SK-N-SH treated with all-trans-retinoic acid at 6 μM for 48 hours (cell line): Measurements from ENCODE around the gene CNTN4.

Source experiments
- ATAC-seq: fragments of 200-7000 bp; cut with Tn5 transposase; 3 replicates; pipeline ENCODE4 v1.9.1; 2020; ENCODE audit warnings: mild to moderate bottlenecking, moderate library complexity
- ARNTL ChIP-seq: fragments of 450-650 bp; formaldehyde crosslinking; IDR thresholded peaks from 2 replicates; pipeline ENCODE4 v1.5.0; 2020; ENCODE audit warnings: low read depth, mild to moderate bottlenecking, moderate library complexity, borderline replicate concordance
- BACH2 ChIP-seq: fragments of 250-450 bp; sonication (Bioruptor Pico); IDR thresholded peaks from 2 replicates; pipeline ENCODE4 v1.9.0; 2021; ENCODE audit warnings: mild to moderate bottlenecking, borderline replicate concordance
- CREB5 ChIP-seq: fragments of 250-450 bp; sonication (Bioruptor Pico); IDR thresholded peaks from 2 replicates; pipeline ENCODE4 v1.5.1; 2020; ENCODE audit warnings: low read depth, mild to moderate bottlenecking, moderate library complexity
- CSDC2 ChIP-seq: fragments of 250-450 bp; sonication (Bioruptor Pico); IDR thresholded peaks from 2 replicates; pipeline ENCODE4 v1.5.0; 2020; ENCODE audit warnings: mild to moderate bottlenecking, moderate library complexity
- ESRRG ChIP-seq: fragments of 250-450 bp; sonication (Bioruptor Pico); IDR thresholded peaks from 2 replicates; pipeline ENCODE4 v1.6.1; 2021; ENCODE audit warnings: mild to moderate bottlenecking
- GLIS3 ChIP-seq: fragments of 250-450 bp; sonication (Bioruptor Pico); IDR thresholded peaks from 2 replicates; pipeline ENCODE4 v1.5.0; 2020; ENCODE audit warnings: mild to moderate bottlenecking, moderate library complexity
- ISL1 ChIP-seq: fragments of 250-450 bp; sonication (Bioruptor Pico); IDR thresholded peaks from 2 replicates; pipeline ENCODE4 v2.1.2; 2022; ENCODE audit warnings: mild to moderate bottlenecking, moderate library complexity
- OSR1 ChIP-seq: fragments of 250-450 bp; sonication (Bioruptor Pico); IDR thresholded peaks from 2 replicates; pipeline ENCODE4 v1.8.0; 2022; ENCODE audit warnings: moderate library complexity, mild to moderate bottlenecking, inconsistent platforms
- PATZ1 ChIP-seq: fragments of 250-450 bp; sonication (Bioruptor Pico); IDR thresholded peaks from 2 replicates; pipeline ENCODE4 v1.8.0; 2020; ENCODE audit warnings: mild to moderate bottlenecking, moderate library complexity, borderline replicate concordance
- PPARA ChIP-seq: fragments of 250-450 bp; sonication (Bioruptor Pico); IDR thresholded peaks from 2 replicates; pipeline ENCODE4 v1.5.0; 2020; ENCODE audit warnings: mild to moderate bottlenecking, borderline replicate concordance
- RARB ChIP-seq: fragments of 250-450 bp; sonication (Bioruptor Pico); IDR thresholded peaks from 2 replicates; pipeline ENCODE4 v1.8.0; 2021; ENCODE audit warnings: mild to moderate bottlenecking, moderate library complexity
- SNAI2 ChIP-seq: fragments of 250-450 bp; sonication (Bioruptor Pico); IDR thresholded peaks from 2 replicates; pipeline ENCODE4 v1.5.0; 2020; ENCODE audit warnings: mild to moderate bottlenecking, moderate library complexity
- TCF4 ChIP-seq: fragments of 250-450 bp; sonication (Bioruptor Pico); IDR thresholded peaks from 2 replicates; pipeline ENCODE4 v1.8.0; 2021; ENCODE audit warnings: mild to moderate bottlenecking, moderate library complexity, borderline replicate concordance
- TOX ChIP-seq: fragments of 250-450 bp; sonication (Bioruptor Pico); IDR thresholded peaks from 2 replicates; pipeline ENCODE4 v1.8.0; 2021; ENCODE audit warnings: mild to moderate bottlenecking, moderate library complexity, borderline replicate concordance
- TSHZ2 ChIP-seq: fragments of 250-450 bp; sonication (Bioruptor Pico); IDR thresholded peaks from 2 replicates; pipeline ENCODE4 v1.5.0; 2020; ENCODE audit warnings: mild to moderate bottlenecking, moderate library complexity
- ZC3H10 ChIP-seq: fragments of 250-450 bp; sonication (Bioruptor Pico); IDR thresholded peaks from 2 replicates; pipeline ENCODE4 v1.5.1; 2021; ENCODE audit warnings: mild to moderate bottlenecking, moderate library complexity
- ZFP3 ChIP-seq: fragments of 250-450 bp; sonication (Bioruptor Pico); IDR thresholded peaks from 2 replicates; pipeline ENCODE4 v1.5.0; 2020; ENCODE audit warnings: mild to moderate bottlenecking, moderate library complexity
- ZFP30 ChIP-seq: fragments of 450-650 bp; formaldehyde crosslinking; IDR thresholded peaks from 2 replicates; pipeline ENCODE4 v1.5.0; 2022; ENCODE audit warnings: mild to moderate bottlenecking, moderate library complexity
- ZNF565 ChIP-seq: fragments of 450-650 bp; formaldehyde crosslinking; conservative IDR thresholded peaks from 2 replicates; pipeline ENCODE4 v1.5.0; 2020; ENCODE audit warnings: low read depth, mild to moderate bottlenecking, moderate library complexity
- ZNF70 ChIP-seq: fragments of 450-650 bp; formaldehyde crosslinking; IDR thresholded peaks from 2 replicates; pipeline ENCODE4 v1.5.0; 2020; ENCODE audit warnings: mild to moderate bottlenecking, moderate library complexity
- ZNF8 ChIP-seq: fragments of 450-650 bp; formaldehyde crosslinking; IDR thresholded peaks from 2 replicates; pipeline ENCODE4 v1.5.0; 2020; ENCODE audit warnings: mild to moderate bottlenecking, moderate library complexity
- TF ChIP-seq, protein P1 (sequence below): fragments of 250-450 bp; sonication (Bioruptor Pico); IDR thresholded peaks from 2 replicates; pipeline ENCODE4 v1.8.0; 2021; ENCODE audit warnings: low read depth, mild to moderate bottlenecking, moderate library complexity, borderline replicate concordance

Gene CNTN4

GRCh38 chr3:2390926-2391532, 292.4 kb downstream of the CNTN4 start:
- TF ChIP-seq ZNF565 (CRISPR knock-in tag) (no peak), ZNF8 (no peak), PPARA (CRISPR knock-in tag) (no peak), CSDC2 (CRISPR knock-in tag) (no peak), PATZ1 (CRISPR knock-in tag) (no peak), TCF4 (CRISPR knock-in tag) (no peak), OSR1 (CRISPR knock-in tag) (no peak), RARB (CRISPR knock-in tag) (no peak), CREB5 (CRISPR knock-in tag) (no peak), GLIS3 (no peak), ZFP30 (CRISPR knock-in tag) (no peak), TSHZ2 (CRISPR knock-in tag) (no peak), ISL1 (CRISPR knock-in tag) (no peak), ESRRG (CRISPR knock-in tag) (no peak)
- TF ChIP-seq, all 23 proteins: peak for 0

DNA sequence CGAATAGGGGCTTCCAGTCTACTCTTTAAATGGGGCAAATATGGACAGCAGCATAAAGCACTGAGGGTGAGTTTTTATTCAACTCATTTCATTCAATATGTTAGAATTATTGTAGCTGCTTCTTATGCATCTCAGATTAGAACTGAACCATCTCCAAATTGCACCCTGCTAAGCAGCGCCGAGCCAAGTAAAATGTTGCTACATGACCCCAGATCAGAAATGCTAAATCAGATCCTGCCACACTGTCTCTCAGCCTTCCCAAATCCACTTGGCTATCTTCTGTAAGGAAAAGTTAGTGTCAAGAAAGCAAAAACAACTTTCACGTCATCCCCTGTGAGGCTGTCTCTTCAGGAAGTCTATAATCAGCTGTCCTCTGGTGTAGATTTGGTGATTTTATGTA, 293.2 kb downstream of the CNTN4 start:
- no peak for TF ChIP-seq BACH2 (CRISPR knock-in tag)
- TF ChIP-seq TOX (CRISPR knock-in tag): no peak
- no peak for TF ChIP-seq PATZ1 (CRISPR knock-in tag)
- no peak for TF ChIP-seq ZC3H10
- TF ChIP-seq ZNF565 (CRISPR knock-in tag): no peak
- no peak for TF ChIP-seq ISL1 (CRISPR knock-in tag)
- no peak for TF ChIP-seq SNAI2 (CRISPR knock-in tag)
- no peak for TF ChIP-seq RARB (CRISPR knock-in tag)
- no peak for TF ChIP-seq ZNF70
- TF ChIP-seq GLIS3: no peak
- TF ChIP-seq, protein P1, sequence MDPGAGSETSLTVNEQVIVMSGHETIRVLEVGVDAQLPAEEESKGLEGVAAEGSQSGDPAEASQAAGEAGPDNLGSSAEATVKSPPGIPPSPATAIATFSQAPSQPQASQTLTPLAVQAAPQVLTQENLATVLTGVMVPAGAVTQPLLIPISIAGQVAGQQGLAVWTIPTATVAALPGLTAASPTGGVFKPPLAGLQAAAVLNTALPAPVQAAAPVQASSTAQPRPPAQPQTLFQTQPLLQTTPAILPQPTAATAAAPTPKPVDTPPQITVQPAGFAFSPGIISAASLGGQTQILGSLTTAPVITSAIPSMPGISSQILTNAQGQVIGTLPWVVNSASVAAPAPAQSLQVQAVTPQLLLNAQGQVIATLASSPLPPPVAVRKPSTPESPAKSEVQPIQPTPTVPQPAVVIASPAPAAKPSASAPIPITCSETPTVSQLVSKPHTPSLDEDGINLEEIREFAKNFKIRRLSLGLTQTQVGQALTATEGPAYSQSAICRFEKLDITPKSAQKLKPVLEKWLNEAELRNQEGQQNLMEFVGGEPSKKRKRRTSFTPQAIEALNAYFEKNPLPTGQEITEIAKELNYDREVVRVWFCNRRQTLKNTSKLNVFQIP (CRISPR knock-in tag): no peak
- no peak for TF ChIP-seq TSHZ2 (CRISPR knock-in tag)
- TF ChIP-seq ZFP3 (CRISPR knock-in tag): no peak
- TF ChIP-seq TCF4 (CRISPR knock-in tag): no peak
- no peak for TF ChIP-seq ESRRG (CRISPR knock-in tag)
- TF ChIP-seq PPARA (CRISPR knock-in tag): no peak
- no peak for TF ChIP-seq ARNTL
- no peak for ATAC-seq

More at GRCh38 chr3:2390926-2391532, 292.4 kb downstream of the CNTN4 start:
- ATAC-seq: no peak
